ENCODE measurements around the gene ULK3. TPM values are rescaled to one million over a fixed set of nuclear protein-coding genes. Genes with fewer than 3 reads are reported as not detected.

The ULK3 gene
- polyA plus RNA-seq, 2 of the 4 experiments (the other 2 are of a cell fraction): 28.1 to 48.9 TPM

- ChIA-PET CTCF (interaction anchor here (1.0 to 1.7 kb wide), 6 partner anchors 9 to 99 kb away, joined by 3 to 4 read pairs (median 3); partner anchors contain the start of gene MPI), POLR2A (interaction anchor here (1.2 kb wide), 1 partner anchor 22 kb away, joined by 3 read pairs; the partner anchor contains the start of gene MPI)
- TF ChIP-seq USF2 (IDR thresholded peaks at IDR 0.05) (no peak), CBX8 (IDR thresholded peaks at IDR 0.05) (no peak), CTCF (IDR thresholded peaks at IDR 0.05) (no peak), ZNF302 (CRISPR knock-in tag; IDR thresholded peaks at IDR 0.05) (no peak)
- Histone ChIP-seq H3K4me1 (peaks cover 69% of the 10 kb centered on the region), H3K4me3 (no peak overlapping the region), H3K9me3 (no peaks in the 10 kb centered on the region), H3K27ac (no peak overlapping the region), H3K4me2 (peak overlapping the region; percentile 1; the same call in 1 of the 3 replicates)
- WGBS (ENCODE audit: missing lambda C conversion rate): 68% methylated on average over 1 of the region's 1 CpG
- ATAC-seq (no peak), DNase-seq (ENCODE audit: low read depth in 1 of 2, low spot score in 1 of 2) (no peak), FAIRE-seq (no peak)
These were observed 24.6 kb upstream of the ULK3 start for GRCh38 chr15:74867466-74868038.

GRCh38 chr15:74866090-74866489, 23.1 kb upstream of the ULK3 start:
- ATAC-seq: peak; percentile 73 to 85

GRCh38 chr15:74865316-74865715, 22.4 kb upstream of the ULK3 start:
- no peaks in the 10 kb centered on the region for H3K9me3 ChIP-seq
- peaks cover 54% of the 10 kb centered on the region for H3K4me1 ChIP-seq
- CTCF ChIA-PET: interaction anchor here (0.6 to 2.2 kb wide), 3 partner anchors 17 to 89 kb away, joined by 3 to 12 read pairs (median 5); no protein-coding TSS in a partner anchor
- H3K4me3 ChIP-seq: no peak overlapping the region
- FAIRE-seq (no peak), DNase-seq (ENCODE audit: low read depth in 1 of 2, low spot score in 1 of 2) (no peak), ATAC-seq (no peak)
- TF ChIP-seq MAFK (IDR thresholded peaks at IDR 0.05; ENCODE audit: partially characterized antibody): no peak
- no peak for TF ChIP-seq HEYL (CRISPR knock-in tag; IDR thresholded peaks at IDR 0.05)
- TF ChIP-seq REST (IDR thresholded peaks at IDR 0.05): no peak
- no peak for TF ChIP-seq NPAS2 (CRISPR knock-in tag; IDR thresholded peaks at IDR 0.05; ENCODE audit: borderline replicate concordance)
- no peak for TF ChIP-seq BCL3 (IDR thresholded peaks at IDR 0.05)
- TF ChIP-seq ZNF302 (CRISPR knock-in tag; IDR thresholded peaks at IDR 0.05): no peak
- peak overlapping the region; percentile 3 to 62; a peak in 2 of 6 replicates for H3K27ac ChIP-seq
- 95% methylated on average over 2 of the region's 2 CpGs for whole genome bisulfite sequencing (ENCODE audit: missing lambda C conversion rate)
- POLR2A ChIA-PET: interaction anchor here (0.7 to 2.4 kb wide), 3 partner anchors 8 to 11 kb away, joined by 4 to 5 read pairs (median 4); partner anchors contain the start of gene SCAMP2
- no peak overlapping the region for H3K4me2 ChIP-seq

More at GRCh38 chr15:74866090-74866489, 23.1 kb upstream of the ULK3 start:
- Histone ChIP-seq H3K4me1 (peaks cover 61% of the 10 kb centered on the region), H3K4me2 (peak overlapping the region; percentile 13), H3K27ac (peak overlapping the region; percentile 1 to 62; a peak in 4 of 6 replicates), H3K9me3 (no peaks in the 10 kb centered on the region), H3K4me3 (no peak overlapping the region)
- ChIA-PET POLR2A (interaction anchor here (0.7 to 0.8 kb wide), 2 partner anchors 7 to 12 kb away, joined by 4 read pairs; partner anchors contain the start of gene SCAMP2), CTCF (interaction anchor here (1.0 kb wide), 1 partner anchor 36 kb away, joined by 3 read pairs; no protein-coding TSS in a partner anchor)
- FAIRE-seq: no peak
- 77% methylated on average over 6 of the region's 6 CpGs for WGBS (ENCODE audit: missing lambda C conversion rate)
- peak; percentile 55 to 72 for DNase-seq (ENCODE audit: low read depth in 1 of 2, low spot score in 1 of 2)
- TF ChIP-seq FOSL2 (IDR thresholded peaks at IDR 0.05): no peak
- peak; percentile 47 for TF ChIP-seq FOSL2 (CRISPR knock-in tag; IDR thresholded peaks at IDR 0.05)
- TF ChIP-seq POLR2AphosphoS2 (conservative IDR thresholded peaks at IDR 0.05; ENCODE audit: low read length): no peak
- TF ChIP-seq RAD21 (conservative IDR thresholded peaks at IDR 0.05 in 1 of 2, IDR thresholded peaks at IDR 0.05 in 1 of 2): no peak
- TF ChIP-seq ZC3H11A (IDR thresholded peaks at IDR 0.05): no peak
- TF ChIP-seq HDAC2 (IDR thresholded peaks at IDR 0.05): no peak
- no peak for TF ChIP-seq EHF (CRISPR knock-in tag; IDR thresholded peaks at IDR 0.05)
- TF ChIP-seq POLR2A (IDR thresholded peaks at IDR 0.05; ENCODE audit: low read length): no peak
